GM18526 (cell line): ENCODE measurements around the gene BPTF.

Experiments
- POLR2A ChIP-seq: IDR thresholded peaks from 3 replicates; pipeline ENCODE4 v1.6.1; 2011; ENCODE audit not compliant: insufficient read length; ENCODE audit errors: extremely low read depth

The BPTF gene

DNA sequence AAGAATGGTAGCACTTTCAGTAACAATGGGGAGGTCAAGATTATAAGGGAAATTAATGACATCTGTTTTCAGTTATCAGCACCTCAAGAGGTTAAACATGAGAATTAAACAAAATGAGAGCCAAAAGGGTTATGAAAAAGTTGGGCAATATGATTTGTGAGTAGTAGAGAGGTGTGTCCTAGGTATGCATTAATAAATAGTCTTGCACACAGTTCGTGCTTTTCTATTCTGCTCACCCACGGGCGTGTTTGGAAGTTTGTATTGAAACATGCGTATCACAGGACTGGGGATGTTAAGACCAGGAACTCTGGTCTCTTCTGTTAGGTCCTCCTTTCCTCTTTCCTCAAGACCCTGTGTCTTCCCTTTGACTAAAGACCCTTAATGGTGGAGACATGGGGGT is 6.0 kb downstream of the BPTF start:
- TF ChIP-seq POLR2A, result no peak

GRCh38 chr17:67833134-67833533 is 7.8 kb downstream of the BPTF start:
- no peak for TF ChIP-seq POLR2A

DNA sequence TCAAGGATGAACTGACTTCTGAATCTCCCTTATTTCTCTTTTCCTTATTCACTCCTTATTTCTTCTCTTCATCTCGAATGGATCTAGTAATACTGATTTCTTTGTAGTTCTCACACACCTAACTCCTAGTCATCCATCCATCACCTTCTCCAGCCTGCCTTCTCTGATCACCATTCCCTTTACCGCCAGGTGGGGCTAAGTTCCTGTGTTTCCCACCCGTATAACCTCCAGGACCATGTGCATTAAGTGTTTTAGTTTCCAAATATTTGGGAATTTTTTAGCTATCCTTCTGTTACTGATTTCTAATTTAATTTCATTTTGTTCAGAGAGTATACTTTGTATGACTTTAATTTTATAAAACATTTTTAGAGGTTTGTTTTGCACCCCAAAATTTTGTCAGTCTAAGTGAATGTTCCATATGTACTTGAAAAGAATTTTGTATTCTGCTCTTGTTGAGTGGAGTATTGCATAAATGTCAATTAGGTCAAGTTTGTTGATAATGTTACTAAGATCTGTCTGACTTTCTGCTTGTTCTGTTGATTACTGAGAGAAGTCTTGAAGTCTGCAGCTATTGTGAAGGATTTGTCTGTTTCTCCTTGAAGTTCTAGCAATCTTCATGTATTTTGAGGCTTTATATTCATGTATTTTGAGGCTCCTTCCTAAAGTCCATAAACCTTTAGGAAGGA is 8.8 kb downstream of the BPTF start:
- no peak for TF ChIP-seq POLR2A

- no peak for TF ChIP-seq POLR2A
Observed at GRCh38 chr17:67834634-67835033, 9.3 kb downstream of the BPTF start.

- TF ChIP-seq POLR2A, result no peak
Observed at GRCh38 chr17:67836205-67836987, 11.1 kb downstream of the BPTF start.

DNA sequence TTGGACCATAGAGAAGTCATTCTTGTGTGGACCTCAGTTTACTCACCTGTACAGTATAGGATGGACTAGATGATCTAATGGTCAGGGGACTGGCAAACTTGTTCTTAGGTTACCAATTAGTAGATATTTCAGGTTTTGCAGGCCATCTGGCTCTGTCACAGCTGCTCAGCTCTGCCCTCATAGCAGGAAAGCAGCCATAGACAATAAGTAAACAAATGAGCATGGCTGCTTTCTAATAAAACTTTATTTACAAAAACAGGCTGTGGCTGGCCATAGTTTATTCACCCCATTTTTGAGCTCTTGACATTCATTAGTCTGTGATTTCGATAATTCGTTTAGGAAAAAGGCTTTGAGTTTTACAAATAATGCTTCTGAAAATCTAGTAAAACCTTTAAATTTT is 12.7 kb downstream of the BPTF start:
- no peak for TF ChIP-seq POLR2A

DNA sequence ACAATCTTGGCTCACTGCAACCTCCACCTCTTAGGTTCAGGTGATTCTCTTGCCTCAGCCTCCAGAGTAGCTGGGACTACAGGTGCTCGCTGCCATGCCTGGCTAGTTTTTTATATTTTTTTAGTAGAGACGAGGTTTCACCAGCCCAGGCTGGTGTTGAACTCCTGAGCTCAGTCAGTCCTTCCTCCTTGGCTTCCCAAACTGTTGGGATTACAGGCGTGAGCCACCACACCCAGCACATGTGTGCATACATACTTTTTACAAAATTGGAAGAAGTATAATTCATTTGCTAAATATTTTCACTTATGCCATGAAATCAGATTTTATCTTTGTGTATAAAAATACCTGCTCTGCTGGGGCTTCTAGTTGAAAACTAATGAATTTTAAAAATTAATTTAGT is 13.2 kb downstream of the BPTF start:
- TF ChIP-seq POLR2A, result no peak

DNA sequence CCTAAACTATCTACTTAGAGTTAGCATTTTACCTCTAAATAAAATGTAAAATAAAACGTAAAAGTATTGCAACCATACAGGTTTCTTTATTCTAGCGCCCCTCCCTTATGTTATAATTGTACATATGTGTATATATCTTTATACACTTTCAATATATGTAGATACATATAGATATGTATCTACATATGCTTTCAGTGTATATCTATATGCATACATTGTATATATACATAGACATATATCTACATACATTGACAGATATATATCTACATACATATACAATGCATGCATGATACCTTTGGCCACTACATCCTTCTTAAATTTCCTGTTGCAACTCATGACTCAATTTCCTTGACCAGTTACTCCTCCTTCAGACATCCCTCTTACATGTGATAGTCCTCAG is 16.7 kb downstream of the BPTF start:
- no peak for TF ChIP-seq POLR2A

DNA sequence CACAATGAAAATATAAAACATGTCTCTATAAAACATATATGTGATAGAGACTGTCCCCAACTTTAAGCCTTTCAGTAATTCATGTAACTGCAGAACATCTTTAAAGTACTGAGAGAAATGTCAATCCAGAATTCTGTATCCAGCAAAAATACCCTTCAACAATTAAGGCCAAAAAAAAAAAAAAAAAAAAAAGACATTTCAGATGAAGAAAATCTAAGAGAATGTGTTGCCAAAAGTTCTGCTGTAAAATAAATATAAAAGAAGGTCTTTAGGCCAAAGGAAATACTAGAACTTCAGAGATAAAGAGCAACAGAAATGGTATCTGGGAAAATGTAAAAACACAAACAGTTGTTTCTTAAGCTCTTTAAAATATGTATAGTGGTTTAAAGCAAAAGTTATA is 17.3 kb downstream of the BPTF start:
- no peak for TF ChIP-seq POLR2A

- no peak for TF ChIP-seq POLR2A
Observed at GRCh38 chr17:67845374-67845773, 20.1 kb downstream of the BPTF start.

GRCh38 chr17:67850991-67851631 is 25.8 kb downstream of the BPTF start:
- TF ChIP-seq POLR2A, result no peak

DNA sequence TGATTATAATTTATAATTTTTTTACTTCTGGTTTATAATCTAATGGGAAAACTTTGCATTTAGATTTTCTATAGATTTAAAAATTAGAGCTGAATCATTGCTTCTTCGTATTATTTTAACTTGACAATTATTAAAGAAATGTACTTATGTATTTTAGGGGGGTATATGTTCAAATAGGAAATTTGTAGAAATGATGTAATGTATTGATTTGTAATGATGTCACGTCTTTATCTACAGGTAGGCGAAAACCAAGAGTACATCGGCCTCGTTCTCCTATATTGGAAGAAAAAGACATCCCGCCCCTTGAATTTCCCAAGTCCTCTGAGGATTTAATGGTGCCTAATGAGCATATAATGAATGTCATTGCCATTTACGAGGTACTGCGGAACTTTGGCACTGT is 28.4 kb downstream of the BPTF start:
- TF ChIP-seq POLR2A, result no peak

DNA sequence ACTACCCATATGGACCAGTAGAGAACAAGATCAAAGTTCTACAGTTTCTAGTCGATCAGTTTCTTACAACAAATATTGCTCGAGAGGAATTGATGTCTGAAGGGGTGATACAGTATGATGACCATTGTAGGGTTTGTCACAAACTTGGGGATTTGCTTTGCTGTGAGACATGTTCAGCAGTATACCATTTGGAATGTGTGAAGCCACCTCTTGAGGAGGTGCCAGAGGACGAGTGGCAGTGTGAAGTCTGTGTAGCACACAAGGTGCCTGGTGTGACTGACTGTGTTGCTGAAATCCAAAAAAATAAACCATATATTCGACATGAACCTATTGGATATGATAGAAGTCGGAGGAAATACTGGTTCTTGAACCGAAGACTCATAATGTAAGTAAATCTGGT is 29.1 kb downstream of the BPTF start:
- no peak for TF ChIP-seq POLR2A

DNA sequence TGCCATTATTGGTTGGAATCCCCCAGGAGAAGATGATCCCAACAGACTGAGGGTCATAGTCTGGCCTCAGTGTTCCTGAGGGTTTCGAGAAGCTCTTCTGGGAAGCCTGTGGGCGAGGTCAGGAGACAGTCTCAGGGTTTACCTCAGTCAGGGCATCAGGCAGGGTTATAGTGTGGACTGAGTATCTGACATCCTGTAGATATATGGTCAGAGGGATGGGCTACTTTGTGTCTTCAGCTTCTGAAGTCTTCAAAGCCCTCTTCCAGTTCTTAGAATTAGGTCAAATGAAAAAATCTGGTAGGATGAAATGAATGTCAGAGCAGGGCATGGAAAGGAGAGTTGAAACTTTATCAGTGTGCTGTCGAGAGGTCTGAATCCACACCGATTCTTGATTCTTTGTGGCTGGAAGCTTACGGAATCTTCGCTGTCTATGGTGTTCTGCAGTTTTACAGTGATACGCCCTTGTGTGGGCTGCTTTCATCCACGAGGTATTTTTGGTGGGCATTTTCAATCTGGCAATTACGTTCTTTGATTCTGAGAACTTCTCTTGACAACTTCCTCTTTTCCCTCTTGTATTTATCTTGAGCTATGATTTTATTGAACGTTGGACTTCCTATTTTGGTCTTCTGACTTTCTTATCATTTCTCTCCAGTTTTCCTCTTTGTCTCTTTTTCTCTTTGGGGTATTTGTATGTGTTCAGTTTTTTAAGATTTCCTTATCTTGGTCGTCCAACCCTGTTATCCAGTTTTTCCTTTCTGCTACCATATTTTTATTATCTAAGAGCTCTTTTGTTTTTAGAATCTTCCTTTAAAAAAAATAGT is 30.4 kb downstream of the BPTF start:
- TF ChIP-seq POLR2A, result no peak

DNA sequence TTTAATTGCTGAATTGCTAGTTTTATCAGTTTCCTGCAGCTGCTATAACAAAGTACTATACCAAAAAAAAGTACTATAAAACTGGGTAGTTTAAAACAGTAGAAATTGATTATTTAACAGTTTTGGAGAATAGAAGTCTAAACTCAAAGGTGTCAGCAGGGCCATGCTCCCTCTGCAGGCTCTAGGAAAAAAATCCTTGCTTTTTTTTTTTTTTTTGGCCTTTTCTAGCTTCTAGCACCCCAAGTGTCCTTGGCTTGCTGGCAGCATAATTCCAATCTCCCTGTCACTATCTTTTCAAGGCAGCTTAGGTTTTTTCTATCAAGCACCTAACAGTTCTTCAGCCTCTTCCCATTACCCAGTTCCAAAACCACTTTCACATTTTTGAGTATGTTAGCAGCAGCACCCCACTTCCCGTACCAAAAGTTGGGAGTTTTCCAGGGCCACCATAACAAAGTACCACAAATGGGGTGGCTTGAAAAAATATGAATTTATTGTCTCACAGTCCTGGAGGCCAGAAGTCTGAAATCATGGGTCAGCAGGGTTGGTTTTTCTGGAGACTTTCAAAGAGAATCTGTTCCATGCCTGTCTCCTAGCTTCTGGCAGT is 37.4 kb downstream of the BPTF start:
- TF ChIP-seq POLR2A, result no peak

DNA sequence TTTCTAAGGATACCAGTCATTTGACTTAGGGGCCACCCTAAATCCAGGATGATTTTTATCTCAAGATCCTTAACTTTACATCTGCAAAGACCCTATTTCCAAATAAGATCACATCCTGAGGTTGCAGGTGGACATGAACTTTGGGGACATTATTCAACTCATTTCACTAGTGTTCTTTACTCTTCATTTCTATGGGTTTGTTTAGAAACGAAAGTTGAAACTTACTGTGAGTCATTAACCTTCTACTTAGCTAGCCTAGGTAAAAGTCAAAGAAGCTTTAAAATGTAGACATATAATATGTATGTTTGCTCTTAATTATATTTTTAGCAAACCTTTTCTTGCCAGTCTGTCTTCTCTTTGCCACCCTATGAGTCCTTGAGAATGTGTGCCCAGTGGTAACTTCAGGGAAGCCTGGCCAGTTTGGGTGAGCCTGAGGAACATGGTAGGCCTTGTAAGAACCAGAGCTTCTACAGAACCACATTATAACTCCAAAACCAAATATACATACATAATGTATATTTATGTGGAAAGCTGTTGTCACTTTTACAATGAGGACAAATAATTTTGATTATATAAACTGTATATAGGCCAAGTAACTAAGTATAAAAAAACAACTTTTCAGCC is 38.4 kb downstream of the BPTF start:
- no peak for TF ChIP-seq POLR2A
